HepG2 (cell line): Measurements from ENCODE around the gene PLCD4. TPM values are rescaled to one million over a fixed set of nuclear protein-coding genes. Genes with fewer than 3 reads are reported as not detected.

Experiments used
- CENPT ChIP-seq: sonication (generic); formaldehyde crosslinking; IDR thresholded peaks from 2 replicates; pipeline ENCODE4 v1.8.0; 2022; ENCODE audit warnings: low read depth, mild to moderate bottlenecking, moderate library complexity, missing genetic modification reagents
- MIER2 ChIP-seq: IDR thresholded peaks from 2 replicates; pipeline ENCODE4 v1.6.1; 2016; ENCODE audit warnings: missing biosample characterization, missing genetic modification reagents
- PBX2 ChIP-seq: IDR thresholded peaks from 2 replicates; pipeline ENCODE4 v1.6.1; 2016; ENCODE audit warnings: control low read depth
- ZIK1 ChIP-seq: sonication (generic); formaldehyde crosslinking; IDR thresholded peaks from 2 replicates; pipeline ENCODE4 v1.5.0; 2020; ENCODE audit warnings: mild to moderate bottlenecking, low read depth, missing genetic modification reagents, borderline replicate concordance
- ZNF318 ChIP-seq: sonication (generic); formaldehyde crosslinking; IDR thresholded peaks from 2 replicates; pipeline ENCODE4 v1.4.0; 2020; ENCODE audit warnings: mild to moderate bottlenecking, missing genetic modification reagents
- ZNF549 ChIP-seq: sonication (generic); formaldehyde crosslinking; IDR thresholded peaks from 2 replicates; pipeline ENCODE4 v1.5.0; 2020; ENCODE audit warnings: missing genetic modification reagents
- ZNF564 ChIP-seq: sonication (generic); formaldehyde crosslinking; IDR thresholded peaks from 2 replicates; pipeline ENCODE4 v1.8.1; 2023; ENCODE audit warnings: mild to moderate bottlenecking, missing genetic modification reagents
- ZNF784 ChIP-seq: sonication (generic); formaldehyde crosslinking; IDR thresholded peaks from 2 replicates; pipeline ENCODE4 v1.5.1; 2020; ENCODE audit warnings: missing genetic modification reagents, mild to moderate bottlenecking, borderline replicate concordance
- polyA plus RNA-seq, 8 experiments: library from polyadenylated mRNA; depleted of rRNA in 3 of 8; stranded (reverse) in 7 of 8; unstranded in 1 of 8; fragments of >200 nt; fragmentation: Illumina TruSeq in 4 of 8; extraction: Trizol in 4 of 8; gene quantifications; 2 replicates each; pipeline versions ENCODE4 v1.2.1 to v1.2.3, GENCODE V29; 2011 to 2016; ENCODE audit warnings: low read depth in 4 of 8, missing spikeins in 1 of 8, mixed read lengths in 1 of 8; ENCODE audit not compliant: insufficient read depth in 1 of 8
- total RNA-seq, 5 experiments: library from RNA; depleted of rRNA; stranded (reverse); fragments of >200 nt; fragmentation: Illumina TruSeq; extraction: Trizol; gene quantifications; 2 replicates each; pipeline ENCODE4 v1.2.3, GENCODE V29; 2016; ENCODE audit warnings: low read depth in 1 of 5
- TF ChIP-seq, protein P1 (sequence below), 2 experiments: IDR thresholded peaks; 2 replicates each; pipeline ENCODE4 v1.6.1; 2011 to 2012; ENCODE audit warnings: low read length in 2 of 2, borderline replicate concordance in 1 of 2, low read depth in 1 of 2, mild to moderate bottlenecking in 1 of 2, moderate library complexity in 1 of 2
- TF ChIP-seq, protein P2 (sequence below): sonication (generic); formaldehyde crosslinking; IDR thresholded peaks from 2 replicates; pipeline ENCODE4 v1.8.1; 2023; ENCODE audit warnings: mild to moderate bottlenecking, missing genetic modification reagents

Gene PLCD4
- total and polyA plus RNA-seq, 2 of the 13 experiments (the other 11 are each of a cell fraction or from before 2014, with no cell fraction given): 0.26 TPM; not detected in 1

- TF ChIP-seq, protein P1, sequence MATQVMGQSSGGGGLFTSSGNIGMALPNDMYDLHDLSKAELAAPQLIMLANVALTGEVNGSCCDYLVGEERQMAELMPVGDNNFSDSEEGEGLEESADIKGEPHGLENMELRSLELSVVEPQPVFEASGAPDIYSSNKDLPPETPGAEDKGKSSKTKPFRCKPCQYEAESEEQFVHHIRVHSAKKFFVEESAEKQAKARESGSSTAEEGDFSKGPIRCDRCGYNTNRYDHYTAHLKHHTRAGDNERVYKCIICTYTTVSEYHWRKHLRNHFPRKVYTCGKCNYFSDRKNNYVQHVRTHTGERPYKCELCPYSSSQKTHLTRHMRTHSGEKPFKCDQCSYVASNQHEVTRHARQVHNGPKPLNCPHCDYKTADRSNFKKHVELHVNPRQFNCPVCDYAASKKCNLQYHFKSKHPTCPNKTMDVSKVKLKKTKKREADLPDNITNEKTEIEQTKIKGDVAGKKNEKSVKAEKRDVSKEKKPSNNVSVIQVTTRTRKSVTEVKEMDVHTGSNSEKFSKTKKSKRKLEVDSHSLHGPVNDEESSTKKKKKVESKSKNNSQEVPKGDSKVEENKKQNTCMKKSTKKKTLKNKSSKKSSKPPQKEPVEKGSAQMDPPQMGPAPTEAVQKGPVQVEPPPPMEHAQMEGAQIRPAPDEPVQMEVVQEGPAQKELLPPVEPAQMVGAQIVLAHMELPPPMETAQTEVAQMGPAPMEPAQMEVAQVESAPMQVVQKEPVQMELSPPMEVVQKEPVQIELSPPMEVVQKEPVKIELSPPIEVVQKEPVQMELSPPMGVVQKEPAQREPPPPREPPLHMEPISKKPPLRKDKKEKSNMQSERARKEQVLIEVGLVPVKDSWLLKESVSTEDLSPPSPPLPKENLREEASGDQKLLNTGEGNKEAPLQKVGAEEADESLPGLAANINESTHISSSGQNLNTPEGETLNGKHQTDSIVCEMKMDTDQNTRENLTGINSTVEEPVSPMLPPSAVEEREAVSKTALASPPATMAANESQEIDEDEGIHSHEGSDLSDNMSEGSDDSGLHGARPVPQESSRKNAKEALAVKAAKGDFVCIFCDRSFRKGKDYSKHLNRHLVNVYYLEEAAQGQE (IDR thresholded peaks at IDR 0.05; ENCODE audit: borderline replicate concordance in 1 of 2, low read depth in 1 of 2, low read length in 2 of 2): no peak
- TF ChIP-seq ZNF784 (CRISPR knock-in tag) (no peak), CENPT (CRISPR knock-in tag) (no peak), ZNF318 (CRISPR knock-in tag) (no peak; the same call in 1 of the 2 replicates), ZNF549 (CRISPR knock-in tag) (no peak), PBX2 (CRISPR knock-in tag) (no peak), ZNF564 (no peak), ZIK1 (CRISPR knock-in tag) (peak; percentile 69; the same call in 1 of the 2 replicates), MIER2 (CRISPR knock-in tag) (0 out of 2 replicates have a peak, but pooled peaks have one; percentile 26)
- TF ChIP-seq, protein P2, sequence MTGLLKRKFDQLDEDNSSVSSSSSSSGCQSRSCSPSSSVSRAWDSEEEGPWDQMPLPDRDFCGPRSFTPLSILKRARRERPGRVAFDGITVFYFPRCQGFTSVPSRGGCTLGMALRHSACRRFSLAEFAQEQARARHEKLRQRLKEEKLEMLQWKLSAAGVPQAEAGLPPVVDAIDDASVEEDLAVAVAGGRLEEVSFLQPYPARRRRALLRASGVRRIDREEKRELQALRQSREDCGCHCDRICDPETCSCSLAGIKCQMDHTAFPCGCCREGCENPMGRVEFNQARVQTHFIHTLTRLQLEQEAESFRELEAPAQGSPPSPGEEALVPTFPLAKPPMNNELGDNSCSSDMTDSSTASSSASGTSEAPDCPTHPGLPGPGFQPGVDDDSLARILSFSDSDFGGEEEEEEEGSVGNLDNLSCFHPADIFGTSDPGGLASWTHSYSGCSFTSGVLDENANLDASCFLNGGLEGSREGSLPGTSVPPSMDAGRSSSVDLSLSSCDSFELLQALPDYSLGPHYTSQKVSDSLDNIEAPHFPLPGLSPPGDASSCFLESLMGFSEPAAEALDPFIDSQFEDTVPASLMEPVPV: peak; percentile 96
Observed at GRCh38 chr2:218671654-218672566, 64.2 kb downstream of the PLCD4 start, which contains the start of the genes RNF25 and STK36 (continued).
